CD4-positive, CD25-positive, alpha-beta regulatory T cell (primary cell): ENCODE results near the gene PFN4. TPM values are rescaled to one million over a fixed set of nuclear protein-coding genes. Genes with fewer than 3 reads are reported as not detected.

Source experiments
- ATAC-seq, 2 donors: fragments of 150-1000 bp; cut with Tn5 transposase; one replicate each; pipeline ENCODE4 v1.10.0; 2021; ENCODE audit warnings: low read depth in 2 of 2, moderate number of reproducible peaks in 2 of 2, moderate library complexity in 1 of 2
- DNase-seq, 3 donors: peaks; one replicate each; pipeline versions ENCODE4 v3.0.0 to v3.0.0-alpha.2; 2012 to 2022; ENCODE audit warnings: mixed read lengths in 1 of 3
- H3K27ac ChIP-seq: one replicate; pipeline ENCODE4 v1.7.0; 2013; ENCODE audit warnings: mild to moderate bottlenecking, low read length; ENCODE audit not compliant: insufficient read depth, poor library complexity, severe bottlenecking
- H3K27me3 ChIP-seq: one replicate; pipeline ENCODE4 v1.7.0; 2013; ENCODE audit warnings: low read length; ENCODE audit not compliant: control insufficient read depth, insufficient read depth
- H3K36me3 ChIP-seq: one replicate; pipeline ENCODE4 v1.7.0; 2013; ENCODE audit warnings: mild to moderate bottlenecking, low read length, moderate library complexity; ENCODE audit not compliant: control insufficient read depth, insufficient read depth
- H3K4me1 ChIP-seq: 2 replicates; pipeline ENCODE4 v1.7.0; 2013; ENCODE audit warnings: mild to moderate bottlenecking, low read length; ENCODE audit not compliant: insufficient read depth, control insufficient read depth, poor library complexity, severe bottlenecking
- H3K4me3 ChIP-seq: one replicate; pipeline ENCODE4 v1.7.0; 2013; ENCODE audit warnings: low read depth, mild to moderate bottlenecking, low read length, moderate library complexity
- H3K9me3 ChIP-seq, 2 experiments: 1 replicate in 1 of 2; 2 replicates in 1 of 2; pipeline ENCODE4 v1.7.0; 2013; ENCODE audit warnings: low read length in 2 of 2, mild to moderate bottlenecking in 1 of 2, moderate library complexity in 1 of 2; ENCODE audit not compliant: control insufficient read depth in 2 of 2
- H3K27ac Mint-ChIP-seq, 3 donors: one replicate each; pipeline ENCODE4 v1.8.0; 2020 to 2022; ENCODE audit warnings: mild to moderate bottlenecking in 3 of 3, mixed read lengths in 3 of 3, moderate library complexity in 2 of 3
- H3K27me3 Mint-ChIP-seq: one replicate; pipeline ENCODE4 v1.8.0; 2022; ENCODE audit warnings: mild to moderate bottlenecking, mixed read lengths
- H3K36me3 Mint-ChIP-seq: one replicate; pipeline ENCODE4 v1.8.0; 2020; ENCODE audit warnings: mixed read lengths
- H3K4me1 Mint-ChIP-seq, 4 donors: one replicate each; pipeline ENCODE4 v1.8.0; 2020 to 2022; ENCODE audit warnings: mixed read lengths in 4 of 4, mild to moderate bottlenecking in 1 of 4
- H3K4me3 Mint-ChIP-seq, 4 donors: one replicate each; pipeline ENCODE4 v1.8.0; 2020 to 2022; ENCODE audit warnings: mild to moderate bottlenecking in 4 of 4, mixed read lengths in 4 of 4, moderate library complexity in 3 of 4
- H3K9me3 Mint-ChIP-seq, 7 donors: one replicate each; pipeline ENCODE4 v1.8.0; 2020 to 2022; ENCODE audit warnings: mixed read lengths in 7 of 7, mild to moderate bottlenecking in 3 of 7, moderate library complexity in 2 of 7
- polyA plus RNA-seq, 4 donors: library from polyadenylated mRNA; unstranded; fragments of 300-500 nt; fragmentation: Illumina TruSeq; gene quantifications; one replicate each; pipeline ENCODE4 v1.2.3, GENCODE V29; 2021
- total RNA-seq: library from RNA; stranded (reverse); gene quantifications from one replicate; pipeline ENCODE4 v1.2.3, GENCODE V29; 2022

The PFN4 gene
- total and polyA plus RNA-seq, 5 donors from 2014 or later, result not detected

GRCh38 chr2:24084386-24085199, 38.5 kb downstream of the PFN4 start, which contains the start of gene TP53I3:
Gene TP53I3, minus strand, starts transcription at chr2:24084834. Its CDS starts 508 bp downstream, at chr2:24084326.
- ATAC-seq (peak; percentile 93), DNase-seq (peak; percentile 70 to 83 (median 80))
- Histone ChIP-seq H3K36me3 (no peaks in the 10 kb centered on the region), H3K27ac (peak within 1 kb of the TSS; percentile 14), H3K4me1 (peaks cover 17% of the 10 kb centered on the region), H3K27me3 (no peaks in the 10 kb centered on the region), H3K4me3 (peak within 1 kb of the TSS; percentile 64), H3K9me3 (no peaks in the 10 kb centered on the region)
- H3K27me3 Mint-ChIP-seq, result no peaks in the 10 kb centered on the region
- peak within 1 kb of the TSS in 2 of 3 donors; percentile 20 to 56 for H3K27ac Mint-ChIP-seq
- H3K4me1 Mint-ChIP-seq, result peaks cover 0 to 19% (median 14%) of the 10 kb centered on the region in 4 donors
- H3K4me3 Mint-ChIP-seq, result peak within 1 kb of the TSS; percentile 83 to 88 (median 87)
- no peaks in the 10 kb centered on the region for H3K9me3 Mint-ChIP-seq
- peaks cover 13% of the 10 kb centered on the region for H3K36me3 Mint-ChIP-seq

DNA sequence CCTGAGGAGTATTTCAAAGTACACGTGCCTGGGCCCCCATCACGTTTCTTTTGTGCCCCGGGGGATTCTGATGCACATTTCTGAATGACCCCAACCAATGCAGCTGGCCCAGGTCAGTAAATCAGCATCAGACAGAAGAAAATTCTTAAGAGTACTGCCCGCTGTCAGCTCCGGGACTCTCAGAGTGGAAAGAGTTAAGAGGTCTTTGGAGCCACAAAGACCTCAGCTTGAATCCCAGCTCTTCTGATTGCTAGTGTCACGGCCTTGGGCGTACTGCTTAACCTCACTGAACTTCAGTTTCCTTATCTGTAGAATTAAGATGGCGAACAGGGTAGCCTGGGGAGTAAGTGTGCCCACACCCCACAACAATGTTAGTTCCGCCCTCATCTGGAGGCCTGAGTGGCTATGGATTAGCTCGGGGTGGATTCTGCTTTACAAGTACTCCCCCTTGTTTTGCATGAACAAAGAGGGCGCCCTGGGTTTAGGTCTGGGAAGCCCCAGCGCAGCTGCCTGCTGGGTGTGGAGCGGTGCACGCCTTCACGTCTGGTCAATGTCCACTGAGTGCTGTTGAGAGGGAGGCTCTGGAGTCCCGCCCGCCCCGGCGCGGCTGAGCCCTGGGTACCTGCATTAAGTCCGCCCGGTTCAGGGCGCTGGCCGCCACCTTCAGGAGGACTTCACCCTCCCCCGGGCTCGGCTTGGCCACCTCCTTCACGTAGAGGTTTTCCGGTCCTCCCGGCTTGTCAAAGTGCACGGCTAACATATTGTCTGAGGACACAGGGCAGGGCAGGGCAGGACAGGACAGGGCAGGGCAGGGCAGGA, 39.4 kb downstream of the PFN4 start:
- Mint-ChIP-seq H3K9me3 (no peaks in the 10 kb centered on the region), H3K36me3 (peaks cover 10% of the 10 kb centered on the region), H3K27ac (peak overlapping the region in 1 of 3 donors; percentile 20), H3K27me3 (no peaks in the 10 kb centered on the region), H3K4me1 (peaks cover 0 to 19% (median 14%) of the 10 kb centered on the region in 4 donors), H3K4me3 (peak overlapping the region; percentile 74 to 88 (median 85))
- H3K4me1 ChIP-seq, result peaks cover 17% of the 10 kb centered on the region
- peak in 1 of 3 donors; percentile 69 for DNase-seq
- peak overlapping the region; percentile 44 for H3K4me3 ChIP-seq
- H3K27me3 ChIP-seq, result no peaks in the 10 kb centered on the region
- H3K9me3 ChIP-seq, result no peaks in the 10 kb centered on the region
- peak overlapping the region; percentile 14 for H3K27ac ChIP-seq
- peak; percentile 55 to 56 for ATAC-seq
- H3K36me3 ChIP-seq, result no peaks in the 10 kb centered on the region

GRCh38 chr2:24082787-24083566, 40.2 kb downstream of the PFN4 start:
- H3K9me3 ChIP-seq, result no peaks in the 10 kb centered on the region
- Mint-ChIP-seq H3K36me3 (peaks cover 10% of the 10 kb centered on the region), H3K9me3 (no peaks in the 10 kb centered on the region), H3K27me3 (no peaks in the 10 kb centered on the region), H3K27ac (no peak overlapping the region), H3K4me3 (peak overlapping the region; percentile 1 to 88 (median 53)), H3K4me1 (peaks cover 0 to 21% (median 14%) of the 10 kb centered on the region in 4 donors)
- ATAC-seq (no peak), DNase-seq (no peak)
- no peak overlapping the region for H3K27ac ChIP-seq
- no peaks in the 10 kb centered on the region for H3K36me3 ChIP-seq
- H3K4me3 ChIP-seq, result no peak overlapping the region
- no peaks in the 10 kb centered on the region for H3K27me3 ChIP-seq
- peaks cover 17% of the 10 kb centered on the region for H3K4me1 ChIP-seq

DNA sequence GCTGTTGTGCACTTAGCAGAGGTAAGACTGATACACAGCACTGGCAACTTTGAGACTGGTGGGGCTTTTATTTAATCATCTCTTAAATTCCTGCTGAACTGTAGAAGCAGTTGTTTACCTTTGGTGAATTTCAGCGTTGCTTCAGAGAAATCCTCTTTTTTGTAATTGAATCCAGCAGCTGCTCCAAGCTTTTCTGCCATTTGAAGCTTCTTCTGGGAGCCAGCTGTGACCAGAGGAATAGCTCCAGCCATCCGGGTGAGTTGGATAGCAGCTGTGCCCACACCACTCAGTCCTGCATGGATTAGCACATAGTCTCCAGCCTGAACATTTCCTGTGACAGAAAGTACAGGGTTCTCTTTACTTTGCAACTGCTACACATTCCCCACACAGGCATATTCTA, 42.4 kb downstream of the PFN4 start:
- no peaks in the 10 kb centered on the region for H3K27me3 ChIP-seq
- no peaks in the 10 kb centered on the region for H3K9me3 Mint-ChIP-seq
- no peak overlapping the region for H3K4me3 Mint-ChIP-seq
- H3K4me1 Mint-ChIP-seq, result peaks cover 0 to 33% (median 21%) of the 10 kb centered on the region in 4 donors
- H3K4me1 ChIP-seq, result peaks cover 28% of the 10 kb centered on the region
- no peaks in the 10 kb centered on the region for H3K36me3 ChIP-seq
- H3K27ac Mint-ChIP-seq, result no peak overlapping the region
- no peak for DNase-seq
- peaks cover 10% of the 10 kb centered on the region for H3K36me3 Mint-ChIP-seq
- no peak overlapping the region for H3K27ac ChIP-seq
- ATAC-seq, result no peak
- H3K27me3 Mint-ChIP-seq, result no peaks in the 10 kb centered on the region
- no peak overlapping the region for H3K4me3 ChIP-seq
- H3K9me3 ChIP-seq, result no peaks in the 10 kb centered on the region

GRCh38 chr2:24077879-24078278, 45.3 kb downstream of the PFN4 start:
- Histone ChIP-seq H3K36me3 (peaks cover 10% of the 10 kb centered on the region), H3K4me1 (peaks cover 17% of the 10 kb centered on the region), H3K9me3 (no peaks in the 10 kb centered on the region), H3K27me3 (no peaks in the 10 kb centered on the region), H3K27ac (peak overlapping the region; percentile 88), H3K4me3 (no peak overlapping the region)
- no peaks in the 10 kb centered on the region for H3K27me3 Mint-ChIP-seq
- DNase-seq (no peak), ATAC-seq (no peak)
- H3K36me3 Mint-ChIP-seq, result peaks cover 18% of the 10 kb centered on the region
- H3K4me1 Mint-ChIP-seq, result peaks cover 5 to 36% (median 22%) of the 10 kb centered on the region in 4 donors
- H3K4me3 Mint-ChIP-seq, result peak overlapping the region; percentile 98 to 100 (median 98)
- peaks cover 0 to 2% (median 0%) of the 10 kb centered on the region in 7 donors for H3K9me3 Mint-ChIP-seq
- peak overlapping the region in 2 of 3 donors; percentile 51 to 99 for H3K27ac Mint-ChIP-seq

GRCh38 chr2:24077535-24077877, 45.6 kb downstream of the PFN4 start:
- H3K4me3 ChIP-seq, result peak overlapping the region; percentile 19
- no peaks in the 10 kb centered on the region for H3K9me3 ChIP-seq
- DNase-seq (no peak), ATAC-seq (no peak)
- Mint-ChIP-seq H3K4me1 (peaks cover 5 to 38% (median 24%) of the 10 kb centered on the region in 4 donors), H3K36me3 (peaks cover 22% of the 10 kb centered on the region), H3K27me3 (no peaks in the 10 kb centered on the region), H3K27ac (peak overlapping the region in 2 of 3 donors; percentile 99 to 100), H3K9me3 (peaks cover 0 to 2% (median 0%) of the 10 kb centered on the region in 7 donors), H3K4me3 (peak overlapping the region; percentile 98 to 100 (median 98))
- peak overlapping the region; percentile 88 for H3K27ac ChIP-seq
- no peaks in the 10 kb centered on the region for H3K27me3 ChIP-seq
- H3K36me3 ChIP-seq, result peaks cover 13% of the 10 kb centered on the region
- peaks cover 17% of the 10 kb centered on the region for H3K4me1 ChIP-seq
